Neuronal stem cell (in vitro differentiated cells): ENCODE results near the gene SH3D19.

Experiments used
- DNase-seq: peaks from one replicate; pipeline ENCODE4 v3.0.0-alpha.2; 2013; ENCODE audit warnings: low spot score
- H2AFZ ChIP-seq: one replicate; pipeline ENCODE4 v1.6.1; 2013; ENCODE audit warnings: mild to moderate bottlenecking, low read length, inconsistent platforms
- H2AK5ac ChIP-seq: 2 replicates; pipeline ENCODE4 v1.6.1; 2013; ENCODE audit warnings: low read depth, mild to moderate bottlenecking, inconsistent platforms, low read length, moderate library complexity, mixed read lengths
- H2BK120ac ChIP-seq: 2 replicates; pipeline ENCODE4 v1.6.1; 2013; ENCODE audit warnings: low read depth, mild to moderate bottlenecking, inconsistent platforms, low read length, moderate library complexity, mixed read lengths
- H2BK12ac ChIP-seq: one replicate; pipeline ENCODE4 v1.6.1; 2013; ENCODE audit warnings: low read length, inconsistent platforms
- H2BK15ac ChIP-seq: 2 replicates; pipeline ENCODE4 v1.6.1; 2013; ENCODE audit warnings: mild to moderate bottlenecking, low read length, inconsistent platforms, mixed read lengths
- H2BK5ac ChIP-seq: one replicate; pipeline ENCODE4 v1.6.1; 2013; ENCODE audit warnings: inconsistent platforms, mild to moderate bottlenecking, low read length, moderate library complexity
- H3K14ac ChIP-seq: one replicate; pipeline ENCODE4 v1.6.1; 2013; ENCODE audit warnings: low read length, inconsistent platforms
- H3K18ac ChIP-seq: 2 replicates; pipeline ENCODE4 v1.6.1; 2013; ENCODE audit warnings: low read length, inconsistent platforms
- H3K23ac ChIP-seq: 2 replicates; pipeline ENCODE4 v1.6.1; 2013; ENCODE audit warnings: low read depth, mild to moderate bottlenecking, mixed read lengths, low read length, inconsistent platforms; ENCODE audit not compliant: poor library complexity
- H3K27ac ChIP-seq: replicated peaks from 3 replicates; pipeline ENCODE4 v1.5.1; 2013; ENCODE audit warnings: low read length, inconsistent platforms
- H3K27me3 ChIP-seq, 3 experiments: 2 replicates each; pipeline ENCODE4 v1.6.1; 2013; ENCODE audit warnings: low read length in 3 of 3, mild to moderate bottlenecking in 2 of 3, inconsistent platforms in 1 of 3, low read depth in 1 of 3, mixed read lengths in 1 of 3, moderate library complexity in 1 of 3; ENCODE audit not compliant: control insufficient read depth in 3 of 3, insufficient read depth in 3 of 3
- H3K36me3 ChIP-seq, 2 donors: replicated peaks in 1 of 2; 2 replicates each; pipeline ENCODE4 v1.6.1; 2013; ENCODE audit warnings: low read length in 2 of 2; ENCODE audit not compliant: control insufficient read depth in 2 of 2, insufficient read depth in 2 of 2
- H3K4ac ChIP-seq: 2 replicates; pipeline ENCODE4 v1.6.1; 2013; ENCODE audit warnings: inconsistent platforms, mild to moderate bottlenecking, low read length, moderate library complexity
- H3K4me1 ChIP-seq, 2 donors: 1 replicate in 1 of 2; 2 replicates in 1 of 2; pipeline ENCODE4 v1.6.1; 2013; ENCODE audit warnings: low read length in 2 of 2, low read depth in 1 of 2; ENCODE audit not compliant: control insufficient read depth in 2 of 2, insufficient read depth in 1 of 2
- H3K4me2 ChIP-seq: one replicate; pipeline ENCODE4 v1.6.1; 2013; ENCODE audit warnings: mild to moderate bottlenecking, low read length, inconsistent platforms; ENCODE audit not compliant: insufficient read depth, poor library complexity, severe bottlenecking
- H3K4me3 ChIP-seq, 2 donors: 2 replicates each; pipeline ENCODE4 v1.5.1; 2013; ENCODE audit warnings: low read length in 2 of 2, mild to moderate bottlenecking in 2 of 2, inconsistent platforms in 1 of 2, moderate library complexity in 1 of 2
- H3K79me1 ChIP-seq: one replicate; pipeline ENCODE4 v1.6.1; 2013; ENCODE audit warnings: low read depth, mild to moderate bottlenecking, inconsistent platforms, low read length, moderate library complexity
- H3K9ac ChIP-seq: one replicate; pipeline ENCODE4 v1.6.1; 2013; ENCODE audit warnings: mild to moderate bottlenecking, low read depth, low read length, inconsistent platforms; ENCODE audit not compliant: poor library complexity
- H3K9me3 ChIP-seq, 2 donors: replicated peaks in 1 of 2; 2 replicates each; pipeline versions ENCODE3 to v1.6.1; 2013; ENCODE audit warnings: low read length in 2 of 2, mild to moderate bottlenecking in 2 of 2, inconsistent platforms in 1 of 2, low read depth in 1 of 2, mixed read lengths in 1 of 2, moderate library complexity in 1 of 2; ENCODE audit not compliant: control insufficient read depth in 2 of 2, insufficient read depth in 1 of 2
- H4K8ac ChIP-seq: one replicate; pipeline ENCODE4 v1.6.1; 2013; ENCODE audit warnings: low read depth, mild to moderate bottlenecking, inconsistent platforms, low read length, moderate library complexity
- H4K91ac ChIP-seq: one replicate; pipeline ENCODE4 v1.6.1; 2013; ENCODE audit warnings: low read length, low read depth, mild to moderate bottlenecking, inconsistent platforms; ENCODE audit not compliant: poor library complexity
- WGBS, 2 donors: extraction: QIAGEN DNeasy Blood & Tissue Kit; methylation state at CpG; one replicate each; pipeline ENCODE4 v1.1.7; 2013; ENCODE audit warnings: missing lambda C conversion rate in 2 of 2, mixed read lengths in 1 of 2; ENCODE audit not compliant: insufficient read length in 2 of 2, insufficient replicate concordance in 1 of 2; ENCODE audit errors: extremely low coverage in 2 of 2; 5-methylcytosine and 5-hydroxymethylcytosine counted together

Gene SH3D19

DNA sequence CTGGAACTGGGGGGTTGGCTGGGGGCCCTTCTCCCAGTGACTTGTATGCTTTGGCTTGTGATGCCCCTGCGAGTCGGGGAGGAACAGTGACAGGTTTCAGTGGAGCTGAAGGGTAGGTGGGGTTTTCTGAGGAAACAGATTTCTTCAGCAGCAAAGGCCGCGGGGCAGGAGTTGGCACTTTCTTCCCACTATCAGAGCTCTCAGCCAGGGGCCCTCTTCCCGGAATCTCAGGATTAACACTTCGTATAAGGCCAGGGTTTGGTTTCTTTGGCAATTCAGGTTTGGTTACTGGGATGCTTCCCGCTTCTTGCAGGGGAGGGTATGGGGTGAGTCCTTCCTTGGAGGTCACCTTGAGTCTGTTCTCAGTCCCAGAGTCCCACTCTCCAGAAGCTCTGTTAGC is 150.6 kb downstream of the SH3D19 start:
- no peak overlapping the region for H4K91ac ChIP-seq
- H3K14ac ChIP-seq = no peak overlapping the region
- H2BK12ac ChIP-seq = no peak overlapping the region
- H3K79me1 ChIP-seq = no peaks in the 10 kb centered on the region
- H3K18ac ChIP-seq = no peak overlapping the region
- no CpG with 5 or more reads among the region's 7 CpGs for whole genome bisulfite sequencing, 2 donors
- H3K36me3 ChIP-seq = peaks cover 0 to 65% of the 10 kb centered on the region in 2 donors
- H4K8ac ChIP-seq = no peak overlapping the region
- no peak overlapping the region for H2BK15ac ChIP-seq
- DNase-seq = no peak
- no peak overlapping the region for H3K9ac ChIP-seq
- H2BK120ac ChIP-seq = no peak overlapping the region
- no peaks in the 10 kb centered on the region for H3K27me3 ChIP-seq
- no peak overlapping the region for H3K4me3 ChIP-seq
- no peaks in the 10 kb centered on the region for H3K9me3 ChIP-seq
- H3K4ac ChIP-seq = no peak overlapping the region
- H2BK5ac ChIP-seq = no peak overlapping the region
- no peak overlapping the region for H3K4me2 ChIP-seq
- no peak overlapping the region for H3K27ac ChIP-seq
- no peak overlapping the region for H2AFZ ChIP-seq
- peaks cover 0 to 5% of the 10 kb centered on the region in 2 donors for H3K4me1 ChIP-seq
- no peak overlapping the region for H3K23ac ChIP-seq
- no peak overlapping the region for H2AK5ac ChIP-seq

DNA sequence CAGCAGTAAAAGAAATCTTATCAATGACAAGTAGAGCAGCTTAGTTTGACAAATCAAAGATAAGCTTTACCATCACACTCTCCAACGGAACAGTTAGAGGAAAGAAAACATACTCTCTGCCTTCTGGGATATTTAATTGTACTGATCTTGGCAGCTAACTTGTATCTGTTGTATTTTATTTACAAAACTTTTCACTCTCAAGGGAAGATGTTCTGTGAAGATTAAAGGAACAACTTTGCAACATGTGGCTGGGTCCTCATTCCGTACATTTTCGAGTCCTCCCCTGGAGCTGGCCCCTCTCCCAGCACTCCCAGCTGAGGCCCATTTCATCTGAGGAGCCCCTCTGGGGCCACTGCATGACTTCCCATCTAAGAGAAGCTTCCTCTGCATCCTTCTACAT is 151.5 kb downstream of the SH3D19 start:
- no peak overlapping the region for H3K14ac ChIP-seq
- H3K18ac ChIP-seq = no peak overlapping the region
- no peak overlapping the region for H3K4ac ChIP-seq
- no peak for DNase-seq
- H3K27ac ChIP-seq = no peak overlapping the region
- H3K4me3 ChIP-seq = no peak overlapping the region
- H3K36me3 ChIP-seq = peaks cover 0 to 73% of the 10 kb centered on the region in 2 donors
- H3K79me1 ChIP-seq = no peaks in the 10 kb centered on the region
- H3K23ac ChIP-seq = no peak overlapping the region
- no peak overlapping the region for H2AFZ ChIP-seq
- WGBS, 2 donors = no CpG with 5 or more reads among the region's 3 CpGs
- no peak overlapping the region for H4K91ac ChIP-seq
- no peak overlapping the region for H2BK120ac ChIP-seq
- no peak overlapping the region for H2AK5ac ChIP-seq
- no peak overlapping the region for H2BK12ac ChIP-seq
- peaks cover 0 to 6% of the 10 kb centered on the region in 2 donors for H3K4me1 ChIP-seq
- H3K27me3 ChIP-seq = no peaks in the 10 kb centered on the region
- H2BK15ac ChIP-seq = no peak overlapping the region
- H3K9me3 ChIP-seq = no peaks in the 10 kb centered on the region
- no peak overlapping the region for H3K4me2 ChIP-seq
- no peak overlapping the region for H3K9ac ChIP-seq
- H2BK5ac ChIP-seq = no peak overlapping the region
- no peak overlapping the region for H4K8ac ChIP-seq

- H3K79me1 ChIP-seq = peaks cover 1% of the 10 kb centered on the region
- H2BK15ac ChIP-seq = no peak overlapping the region
- H3K4ac ChIP-seq = no peak overlapping the region
- H2AK5ac ChIP-seq = no peak overlapping the region
- no peak overlapping the region for H3K9ac ChIP-seq
- peaks cover 0 to 8% of the 10 kb centered on the region in 2 donors for H3K4me1 ChIP-seq
- H3K23ac ChIP-seq = no peak overlapping the region
- no peak overlapping the region for H3K18ac ChIP-seq
- H2BK120ac ChIP-seq = no peak overlapping the region
- H2AFZ ChIP-seq = no peak overlapping the region
- H3K14ac ChIP-seq = no peak overlapping the region
- no CpG with 5 or more reads among the region's 3 CpGs for WGBS, 2 donors
- H3K27me3 ChIP-seq = no peaks in the 10 kb centered on the region
- no peak for DNase-seq
- no peaks in the 10 kb centered on the region for H3K9me3 ChIP-seq
- H3K4me2 ChIP-seq = no peak overlapping the region
- H4K91ac ChIP-seq = no peak overlapping the region
- H3K36me3 ChIP-seq = peaks cover 2 to 73% of the 10 kb centered on the region in 2 donors
- H3K4me3 ChIP-seq = no peak overlapping the region
- no peak overlapping the region for H2BK12ac ChIP-seq
- H2BK5ac ChIP-seq = no peak overlapping the region
- no peak overlapping the region for H4K8ac ChIP-seq
- H3K27ac ChIP-seq = no peak overlapping the region
Observed at GRCh38 chr4:151169900-151170299, 155.5 kb downstream of the SH3D19 start.

GRCh38 chr4:151169223-151169622 is 156.2 kb downstream of the SH3D19 start:
- no peak overlapping the region for H3K4me2 ChIP-seq
- no peak overlapping the region for H3K9ac ChIP-seq
- H2BK15ac ChIP-seq = no peak overlapping the region
- H2AFZ ChIP-seq = no peak overlapping the region
- no peak overlapping the region for H3K23ac ChIP-seq
- H2BK120ac ChIP-seq = no peak overlapping the region
- H3K14ac ChIP-seq = no peak overlapping the region
- peaks cover 2 to 71% of the 10 kb centered on the region in 2 donors for H3K36me3 ChIP-seq
- peak; percentile 14 for DNase-seq
- H3K27me3 ChIP-seq = no peaks in the 10 kb centered on the region
- H3K79me1 ChIP-seq = peaks cover 1% of the 10 kb centered on the region
- H3K4me1 ChIP-seq = peaks cover 0 to 8% of the 10 kb centered on the region in 2 donors
- H3K18ac ChIP-seq = no peak overlapping the region
- no peak overlapping the region for H2BK5ac ChIP-seq
- no peak overlapping the region for H4K91ac ChIP-seq
- no peaks in the 10 kb centered on the region for H3K9me3 ChIP-seq
- H2AK5ac ChIP-seq = no peak overlapping the region
- H3K4ac ChIP-seq = no peak overlapping the region
- H3K27ac ChIP-seq = no peak overlapping the region
- H3K4me3 ChIP-seq = no peak overlapping the region
- no peak overlapping the region for H4K8ac ChIP-seq
- no CpG with 5 or more reads among the region's 7 CpGs for WGBS, 2 donors
- no peak overlapping the region for H2BK12ac ChIP-seq
